ENCODE results near the gene CENPS.
A peak's percentile ranks its signal among the peaks of the same experiment; 100 is the strongest.
"Not testable (repeated sequence)": the region's sequence is repeated elsewhere in the genome, so short reads cannot be mapped to it uniquely, and the experiment has no call there.

The CENPS gene

GRCh38 chr1:10430216-10431069 is at the start of gene CENPS:
Gene CENPS (plus strand): TSS chr1:10430433. CDS start chr1:10430518, 85 bp downstream.
- DNase-seq: peak; percentile 97

DNA sequence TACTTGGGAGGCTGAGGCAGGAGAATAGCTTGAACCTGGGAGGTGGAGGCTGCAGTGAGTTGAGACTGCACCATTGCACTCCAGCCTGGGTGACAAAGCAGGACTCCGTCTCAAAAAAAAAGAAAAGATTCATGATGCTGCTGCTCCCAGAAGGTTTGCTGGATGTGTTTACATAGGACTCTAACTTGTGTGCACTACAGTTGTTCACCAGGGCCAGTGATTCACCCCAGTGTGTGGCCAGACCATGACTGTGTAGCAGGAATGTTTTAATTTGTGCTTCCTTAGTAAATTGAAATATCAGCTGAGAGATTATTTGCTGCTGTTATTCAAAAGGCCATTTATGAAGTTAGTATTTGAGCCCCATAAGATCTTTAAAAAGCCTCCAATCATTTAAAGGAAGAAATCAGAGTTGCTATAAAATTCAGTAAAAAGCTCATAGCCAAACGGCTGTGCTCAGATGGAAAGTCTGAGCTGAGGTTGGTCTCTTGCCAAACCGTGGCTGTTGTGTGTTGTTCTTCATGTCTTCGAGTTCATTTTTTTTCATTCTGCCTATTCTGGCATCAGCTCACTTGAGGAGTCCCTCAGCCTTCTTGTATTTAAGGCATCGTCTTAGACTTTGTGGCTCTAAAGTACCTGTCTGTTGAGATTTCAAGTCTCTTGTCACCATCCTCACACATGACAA is 49.5 kb upstream of the CENPS start:
- no peak for DNase-seq

DNA sequence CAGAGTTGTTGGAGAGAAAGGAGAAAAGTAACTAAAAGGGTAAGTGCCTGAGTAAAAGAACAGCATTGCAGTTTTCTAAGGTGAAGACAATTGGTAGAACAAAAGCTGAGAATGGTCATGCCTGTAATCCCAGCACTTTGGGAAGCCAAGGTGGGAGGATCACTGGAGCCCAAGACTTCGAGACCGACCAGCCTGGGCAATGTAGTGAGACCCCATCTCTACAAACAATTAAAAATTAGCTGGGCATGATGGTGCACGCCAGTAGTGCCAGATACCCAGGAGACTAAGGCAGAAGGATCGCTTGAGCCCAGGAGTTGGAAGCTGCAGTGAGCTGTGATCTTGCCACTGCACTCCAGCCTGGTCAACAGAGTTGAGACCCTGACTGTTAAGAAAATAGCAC is 46.6 kb upstream of the CENPS start:
- DNase-seq: no peak

GRCh38 chr1:10384219-10384618 is 46.0 kb upstream of the CENPS start:
- DNase-seq: no peak

DNA sequence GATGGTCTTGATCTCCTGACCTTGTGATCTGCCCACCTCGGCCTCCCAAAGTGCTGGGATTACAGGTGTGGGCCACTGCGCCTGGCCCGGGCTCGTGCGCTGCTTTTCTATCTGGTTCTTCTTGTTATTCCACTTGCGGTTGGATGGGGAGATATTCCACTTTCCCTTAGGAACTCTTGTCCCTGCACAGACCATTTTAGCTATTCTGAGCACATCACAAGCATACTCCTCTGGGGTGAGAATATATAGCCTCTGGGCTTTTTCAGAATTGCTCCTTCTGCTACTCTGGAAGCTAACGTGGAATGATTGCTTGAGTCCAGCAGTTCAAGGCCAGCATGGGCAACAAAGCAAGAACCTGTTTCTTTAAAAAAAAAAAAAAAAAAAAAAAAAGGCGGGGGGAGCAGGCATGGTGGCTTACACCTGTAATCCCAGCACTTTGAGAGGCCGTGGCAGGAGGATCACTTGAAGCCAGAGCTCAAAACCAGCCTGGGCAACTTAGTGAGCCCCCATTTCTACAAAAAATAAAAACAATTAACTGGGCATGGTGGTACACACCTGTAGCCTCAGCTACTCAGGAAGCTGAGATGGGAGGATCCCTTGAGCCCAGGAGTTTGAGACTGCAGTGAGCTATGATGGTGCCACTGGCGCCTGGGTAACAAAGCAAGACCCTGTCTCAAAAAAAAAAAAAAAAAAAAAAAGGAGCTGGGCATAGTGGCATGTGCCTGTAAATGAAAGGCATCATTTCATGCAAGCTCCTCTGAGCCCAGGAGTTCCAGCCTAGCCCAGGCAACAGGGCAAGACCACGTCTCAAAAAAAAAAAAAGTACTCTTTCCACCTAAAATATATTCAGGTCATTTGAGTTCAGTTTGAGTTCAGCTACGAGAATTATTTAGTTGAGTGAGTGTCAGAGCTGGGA is 43.2 kb upstream of the CENPS start:
- no peak for DNase-seq

DNA sequence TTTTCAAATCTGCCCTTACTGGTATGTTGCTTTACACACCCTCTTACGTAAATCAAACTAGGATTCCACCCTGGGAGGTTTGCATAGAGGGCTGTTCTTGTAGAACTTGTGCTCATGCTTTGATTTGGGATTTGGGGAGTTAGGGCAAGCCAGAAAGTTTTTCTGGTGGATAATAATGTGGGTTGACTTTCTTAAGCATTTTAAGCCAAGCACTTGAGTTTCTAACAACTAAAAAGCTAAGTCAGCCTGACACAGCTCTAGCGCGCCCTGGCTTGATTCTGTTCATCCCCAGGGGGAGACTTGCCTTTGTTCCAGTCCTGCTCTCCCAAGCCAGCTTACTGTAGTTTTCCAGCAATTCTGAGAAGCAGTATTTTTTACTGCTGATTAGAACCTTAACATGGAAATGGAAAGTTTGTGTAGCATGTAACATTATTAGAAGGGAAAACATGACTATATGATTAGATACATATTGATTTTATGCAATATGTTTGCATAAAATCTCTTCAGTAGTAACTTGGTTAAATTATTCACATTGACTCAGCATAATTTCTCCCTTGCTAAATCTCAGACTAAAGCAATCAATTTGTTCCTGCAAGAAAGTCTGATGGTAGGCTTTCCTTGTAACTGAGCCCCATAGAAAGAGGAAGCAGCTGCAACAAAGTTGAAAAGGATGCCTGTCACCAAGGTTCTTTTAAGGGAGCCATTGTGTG is 42.4 kb upstream of the CENPS start:
- DNase-seq: peak; percentile 82

DNA sequence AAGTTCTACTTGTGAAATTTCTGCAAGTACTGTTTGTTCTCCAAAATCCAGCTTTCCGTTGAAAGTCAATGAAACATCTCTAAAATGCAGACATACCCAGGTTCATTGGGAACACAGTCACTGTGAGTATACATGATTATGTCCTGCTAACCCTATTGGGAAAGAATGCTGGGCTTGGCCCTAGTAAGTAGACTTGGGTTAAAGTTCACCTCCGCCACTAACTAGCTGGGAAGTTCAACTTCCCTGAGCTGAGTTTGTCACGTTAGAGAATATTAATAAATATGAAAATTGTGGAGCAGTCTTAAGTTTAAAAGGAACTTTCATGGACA is 41.9 kb upstream of the CENPS start:
- no peak for DNase-seq

DNA sequence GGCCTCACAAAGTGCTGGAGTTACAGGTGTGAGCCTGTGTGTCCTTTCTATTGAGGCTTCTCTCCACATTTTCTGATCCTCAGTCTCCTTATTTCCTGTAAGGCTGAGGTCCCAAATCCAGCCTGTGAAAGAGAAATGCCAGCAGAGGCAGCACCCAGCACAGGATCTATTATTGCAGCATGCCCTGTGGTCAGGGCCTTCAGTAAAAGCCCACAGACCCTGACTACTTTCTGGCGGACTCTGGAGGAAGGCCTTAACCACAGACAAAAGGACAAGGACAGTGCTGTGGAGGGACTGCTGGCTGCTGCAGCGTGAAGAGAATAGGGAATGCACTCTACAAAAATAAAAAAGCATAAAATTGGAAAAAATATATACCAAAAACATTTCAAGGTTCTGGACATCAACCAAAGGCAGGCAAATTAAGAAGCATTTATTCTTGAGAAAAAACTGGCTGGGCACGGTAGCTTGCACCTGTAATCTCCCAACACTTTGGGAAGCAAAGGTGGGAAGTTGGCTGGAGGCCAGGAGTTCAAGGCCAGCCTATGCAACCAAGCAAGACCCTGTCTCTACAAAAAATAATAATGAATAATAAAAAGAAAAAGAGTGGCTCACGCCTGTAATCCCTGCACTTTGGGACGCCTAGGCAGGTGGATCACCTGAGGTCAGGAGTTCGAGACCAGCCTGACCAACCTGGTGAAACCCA is 40.8 kb upstream of the CENPS start:
- DNase-seq: no peak

DNA sequence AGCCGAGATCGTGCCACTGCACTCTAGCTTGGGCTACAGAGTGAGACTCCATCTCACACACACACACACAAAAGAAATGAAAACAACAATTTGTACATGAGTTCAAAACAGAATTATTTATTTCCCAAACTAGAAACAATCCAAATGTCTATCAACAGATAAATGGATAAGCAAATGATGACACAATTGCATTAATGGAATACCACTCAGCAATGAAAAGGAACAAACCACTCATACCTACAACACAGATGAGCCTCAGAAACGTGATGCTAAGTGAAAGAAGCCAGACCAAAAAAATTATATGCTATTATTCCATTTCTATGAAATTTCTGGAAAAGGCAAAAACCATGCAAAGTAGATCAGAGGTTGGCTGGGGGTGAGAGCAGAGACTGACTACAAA is 33.4 kb upstream of the CENPS start:
- no peak for DNase-seq

- DNase-seq: no peak
These were observed 31.9 kb upstream of the CENPS start for GRCh38 chr1:10398278-10398733.

DNA sequence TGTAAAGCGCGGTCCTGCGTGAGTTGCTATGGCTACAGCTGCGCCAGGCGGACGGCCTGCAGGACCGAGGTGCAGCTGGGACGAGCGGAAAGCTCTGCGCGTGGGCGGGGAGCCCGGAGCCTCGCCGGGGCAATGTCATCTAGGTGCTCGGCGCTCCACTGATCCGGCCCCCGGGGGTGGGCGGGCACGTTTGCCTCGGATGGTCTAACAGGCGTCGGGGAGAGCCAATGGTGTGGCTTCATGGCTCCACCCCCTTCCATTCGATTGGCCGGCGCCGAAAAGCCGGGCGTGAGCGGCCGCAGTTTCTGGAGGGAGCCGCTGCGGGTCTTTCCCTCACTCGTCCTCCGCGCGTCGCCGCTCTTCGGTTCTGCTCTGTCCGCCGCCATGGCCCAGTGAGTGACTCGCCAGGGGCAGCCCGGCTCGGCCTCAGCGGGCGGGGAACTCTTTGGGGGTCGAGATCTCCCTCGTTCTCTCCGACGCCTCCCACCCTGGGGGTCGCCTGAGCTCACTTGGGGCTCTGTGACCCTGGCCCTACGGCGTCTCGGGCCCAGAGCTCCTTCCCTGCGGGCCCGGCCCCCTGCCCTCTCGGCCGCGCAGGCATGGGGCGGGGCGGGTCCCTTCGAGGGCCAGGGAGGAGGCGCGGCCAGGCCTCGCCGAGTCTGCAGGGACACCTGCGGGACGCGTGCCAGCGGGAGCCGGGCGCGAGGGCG is 31.3 kb upstream of the CENPS start, which contains the start of gene PGD:
TSS of gene PGD (plus strand) at position 331 of the 710 bp plus-strand sequence. CDS start at position 385, 54 bp downstream.
- peak; percentile 99 for DNase-seq

DNA sequence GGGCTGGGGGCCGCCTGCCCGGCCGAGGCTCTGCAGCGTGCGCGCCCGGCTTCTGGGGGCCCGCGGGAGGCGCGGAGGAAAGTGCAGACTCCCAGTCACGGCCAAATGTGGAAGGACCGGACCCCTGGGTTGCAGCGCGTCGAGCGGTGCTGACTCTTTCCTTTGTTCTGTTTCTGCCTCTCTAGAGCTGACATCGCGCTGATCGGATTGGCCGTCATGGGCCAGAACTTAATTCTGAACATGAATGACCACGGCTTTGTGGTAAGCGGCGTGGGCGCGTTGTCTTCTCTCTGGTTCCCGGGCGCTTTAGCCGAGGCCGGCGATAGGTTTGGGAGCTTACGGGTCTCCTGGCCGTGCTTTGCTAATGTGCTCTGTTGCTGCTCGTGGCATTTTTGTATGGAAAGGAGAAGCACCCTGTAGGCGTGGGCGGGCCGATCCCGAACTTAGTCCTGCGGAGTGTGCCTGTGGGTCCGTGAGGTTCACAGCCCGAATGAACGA is 30.7 kb upstream of the CENPS start:
- DNase-seq: peak; percentile 79

DNA sequence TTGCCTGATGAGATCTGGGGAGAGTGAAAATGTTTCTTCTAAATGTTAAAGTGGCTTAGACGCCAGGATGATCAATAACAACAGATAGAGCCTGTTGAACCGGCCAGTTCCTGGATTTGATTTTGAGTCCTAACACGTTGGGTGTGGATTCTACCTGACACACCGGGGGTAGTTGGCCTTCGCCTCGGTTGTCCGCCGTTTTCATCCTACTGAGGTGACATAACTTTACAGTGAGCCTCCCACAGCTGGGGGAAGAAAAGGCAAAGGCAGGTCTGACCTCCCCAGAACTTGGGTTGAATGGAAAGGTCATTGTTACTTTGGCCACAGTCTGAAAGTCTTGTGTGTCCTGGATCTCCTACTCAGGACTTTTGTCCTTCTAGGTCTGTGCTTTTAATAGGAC is 30.2 kb upstream of the CENPS start:
- no peak for DNase-seq

GRCh38 chr1:10401281-10401680 is 29.0 kb upstream of the CENPS start:
- no peak for DNase-seq

GRCh38 chr1:10402729-10403274 is 27.4 kb upstream of the CENPS start:
- no peak for DNase-seq

DNA sequence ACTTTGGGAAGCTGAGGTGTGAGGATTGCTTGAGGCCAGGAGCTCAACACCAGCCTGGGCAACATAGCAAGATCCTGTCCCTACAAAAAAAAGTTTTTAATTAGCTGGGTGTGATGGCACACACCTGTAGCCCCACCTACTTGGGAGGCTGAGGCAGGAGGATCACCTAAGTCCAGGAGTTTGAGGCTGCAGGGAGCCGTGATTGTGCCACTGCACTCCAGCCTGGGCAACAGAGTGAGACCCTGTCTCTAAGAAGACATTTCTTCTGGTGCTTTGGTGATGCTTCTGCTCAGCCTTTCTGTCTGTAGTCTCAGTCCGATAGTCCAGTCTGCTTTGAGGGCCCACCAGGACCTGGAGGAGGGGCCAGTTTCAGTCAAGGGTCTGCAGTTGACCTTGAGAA is 23.0 kb upstream of the CENPS start:
- DNase-seq: no peak

- no peak for DNase-seq
These were observed 14.9 kb upstream of the CENPS start for GRCh38 chr1:10415211-10415930.

GRCh38 chr1:10415967-10416366 is 14.3 kb upstream of the CENPS start:
- DNase-seq: not testable (repeated sequence)

DNA sequence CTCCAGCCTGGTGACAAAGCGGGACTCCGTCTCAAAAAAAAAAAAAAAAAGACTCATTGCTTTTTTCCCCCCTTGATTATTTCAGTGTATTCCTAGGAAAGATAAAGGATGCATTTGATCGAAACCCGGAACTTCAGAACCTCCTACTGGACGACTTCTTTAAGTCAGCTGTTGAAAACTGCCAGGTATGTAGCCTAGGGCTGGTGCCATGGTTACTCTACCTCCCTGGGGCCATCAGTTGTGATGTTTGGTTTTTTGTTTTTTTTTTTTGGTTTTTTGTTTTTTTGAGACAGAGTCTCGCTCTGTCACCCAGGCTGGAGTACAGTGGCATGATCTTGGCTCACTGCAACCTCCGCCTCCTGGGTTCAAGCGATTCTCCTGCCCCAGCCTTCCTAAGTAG is 11.5 kb upstream of the CENPS start:
- DNase-seq: not testable (repeated sequence)

DNA sequence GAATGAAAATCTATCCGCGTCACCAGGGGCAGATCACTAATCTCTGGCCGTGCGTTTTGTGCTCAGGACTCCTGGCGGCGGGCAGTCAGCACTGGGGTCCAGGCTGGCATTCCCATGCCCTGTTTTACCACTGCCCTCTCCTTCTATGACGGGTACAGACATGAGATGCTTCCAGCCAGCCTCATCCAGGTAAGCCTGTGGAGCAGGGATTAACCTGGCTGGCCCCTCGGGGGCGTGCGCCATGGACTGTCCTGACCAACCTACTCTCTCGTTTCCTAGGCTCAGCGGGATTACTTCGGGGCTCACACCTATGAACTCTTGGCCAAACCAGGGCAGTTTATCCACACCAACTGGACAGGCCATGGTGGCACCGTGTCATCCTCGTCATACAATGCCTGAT is 10.9 kb upstream of the CENPS start:
- DNase-seq: no peak
